22Rv1 (cell line): ENCODE results near the gene MTURN.

ENCODE experiments used
- ZFX ChIP-seq: fragments of 450-650 bp; IDR thresholded peaks from 2 replicates; pipeline ENCODE4 v1.6.1; 2017; ENCODE audit warnings: antibody characterized with exemption, borderline replicate concordance
- TF ChIP-seq, protein P1 (sequence below): fragments of 450-650 bp; IDR thresholded peaks from 2 replicates; pipeline ENCODE4 v1.5.1; 2017; ENCODE audit warnings: mild to moderate bottlenecking

DNA sequence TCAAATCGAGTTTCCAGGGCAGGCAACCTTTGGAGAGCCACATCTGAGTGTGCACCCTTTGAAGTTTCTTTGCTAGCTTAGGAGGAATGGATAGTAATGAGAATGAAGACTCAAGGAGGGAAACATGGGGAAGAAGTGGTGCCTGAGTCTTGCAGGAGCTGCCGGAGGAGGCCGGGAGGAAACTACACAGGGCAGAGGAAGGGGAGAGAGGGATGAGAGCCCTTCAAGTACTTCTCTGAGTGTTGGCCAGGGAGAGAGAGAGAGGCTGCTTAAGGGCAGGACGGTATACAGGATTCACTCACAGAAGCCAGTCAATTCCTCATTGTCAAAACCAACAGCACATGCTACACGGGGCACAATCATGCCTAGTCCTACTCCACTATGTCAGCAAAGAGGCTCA, 75.2 kb downstream of the MTURN start:
- TF ChIP-seq, protein P1, sequence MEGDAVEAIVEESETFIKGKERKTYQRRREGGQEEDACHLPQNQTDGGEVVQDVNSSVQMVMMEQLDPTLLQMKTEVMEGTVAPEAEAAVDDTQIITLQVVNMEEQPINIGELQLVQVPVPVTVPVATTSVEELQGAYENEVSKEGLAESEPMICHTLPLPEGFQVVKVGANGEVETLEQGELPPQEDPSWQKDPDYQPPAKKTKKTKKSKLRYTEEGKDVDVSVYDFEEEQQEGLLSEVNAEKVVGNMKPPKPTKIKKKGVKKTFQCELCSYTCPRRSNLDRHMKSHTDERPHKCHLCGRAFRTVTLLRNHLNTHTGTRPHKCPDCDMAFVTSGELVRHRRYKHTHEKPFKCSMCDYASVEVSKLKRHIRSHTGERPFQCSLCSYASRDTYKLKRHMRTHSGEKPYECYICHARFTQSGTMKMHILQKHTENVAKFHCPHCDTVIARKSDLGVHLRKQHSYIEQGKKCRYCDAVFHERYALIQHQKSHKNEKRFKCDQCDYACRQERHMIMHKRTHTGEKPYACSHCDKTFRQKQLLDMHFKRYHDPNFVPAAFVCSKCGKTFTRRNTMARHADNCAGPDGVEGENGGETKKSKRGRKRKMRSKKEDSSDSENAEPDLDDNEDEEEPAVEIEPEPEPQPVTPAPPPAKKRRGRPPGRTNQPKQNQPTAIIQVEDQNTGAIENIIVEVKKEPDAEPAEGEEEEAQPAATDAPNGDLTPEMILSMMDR, result no peak
- TF ChIP-seq ZFX, result no peak
